CD4-positive, alpha-beta T cell treated with Interleukin-6 at 100 ng/mL for 8 hours (primary cell): Measurements from ENCODE around the gene PTGFRN.
"Not testable (repeated sequence)": the region's sequence is repeated elsewhere in the genome, so short reads cannot be mapped to it uniquely, and the experiment has no call there.

Source experiments
- DNase-seq: peaks from one replicate; pipeline ENCODE4 v3.0.0-alpha.2; 2020; ENCODE audit warnings: mixed read lengths, low spot score

Gene PTGFRN

DNA sequence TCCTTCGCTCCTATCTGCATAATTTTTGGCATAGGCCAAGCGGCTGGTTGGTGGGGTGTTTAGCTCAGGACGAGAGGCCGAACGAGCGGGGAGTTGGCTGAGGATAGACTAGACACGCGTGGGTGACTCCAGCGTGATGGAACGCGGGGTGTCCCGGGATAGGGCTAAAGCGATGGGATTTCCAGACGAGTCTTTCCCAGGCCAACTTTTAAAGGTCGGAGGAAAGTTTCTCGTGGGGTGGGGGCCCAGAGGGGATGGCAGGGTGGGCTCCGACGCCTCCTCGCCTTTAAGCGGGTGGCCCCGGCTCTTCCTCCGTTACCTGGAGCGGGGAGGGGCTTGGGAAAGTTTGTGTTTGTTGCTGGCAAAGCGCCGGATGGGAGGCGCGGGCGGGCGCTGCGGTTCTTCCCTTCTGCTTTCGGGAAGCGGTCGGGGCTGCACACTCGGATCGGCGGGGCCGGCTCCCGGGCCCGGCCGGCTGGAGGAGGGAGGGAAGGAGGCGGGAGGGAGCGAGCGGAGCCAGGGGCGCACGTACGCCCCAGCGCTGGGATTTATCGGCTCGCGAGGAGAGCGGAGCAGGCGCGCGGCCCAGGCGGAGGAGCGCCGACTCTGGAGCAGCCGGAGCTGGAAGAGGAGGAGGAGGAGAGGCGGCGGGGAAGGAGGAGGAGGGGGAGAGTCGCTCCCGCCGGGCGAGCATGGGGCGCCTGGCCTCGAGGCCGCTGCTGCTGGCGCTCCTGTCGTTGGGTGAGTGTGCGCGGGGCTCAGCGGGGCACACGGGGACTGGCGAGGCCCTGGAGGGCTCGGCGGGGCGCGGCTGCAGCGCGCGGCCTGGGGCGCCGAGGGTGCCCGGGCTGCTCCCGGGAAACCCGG, at the start of gene PTGFRN:
Gene PTGFRN (plus strand): TSS at position 405 of the 867 bp plus-strand sequence. CDS start 288 bp downstream, at position 693.
- no peak for DNase-seq

DNA sequence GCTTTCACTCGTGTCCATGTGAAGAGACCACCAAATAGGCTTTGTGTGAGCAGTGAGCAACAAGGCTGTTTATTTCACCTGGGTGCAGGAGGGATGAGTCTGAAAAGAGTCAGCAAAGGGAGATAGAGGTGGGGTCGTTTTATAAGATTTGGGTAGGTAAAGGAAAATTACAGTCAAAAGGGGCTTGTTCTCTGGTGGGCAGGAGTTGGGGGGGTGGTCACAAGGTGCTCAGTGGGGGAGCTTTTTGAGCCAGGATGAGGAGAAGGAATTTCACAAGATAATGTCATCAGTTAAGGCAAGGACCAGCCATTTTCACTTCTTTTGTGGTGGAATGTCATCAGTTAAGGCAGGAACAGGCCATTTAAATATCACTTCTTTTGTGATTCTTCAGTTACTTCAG, 49.5 kb upstream of the PTGFRN start:
- DNase-seq, result not testable (repeated sequence)

DNA sequence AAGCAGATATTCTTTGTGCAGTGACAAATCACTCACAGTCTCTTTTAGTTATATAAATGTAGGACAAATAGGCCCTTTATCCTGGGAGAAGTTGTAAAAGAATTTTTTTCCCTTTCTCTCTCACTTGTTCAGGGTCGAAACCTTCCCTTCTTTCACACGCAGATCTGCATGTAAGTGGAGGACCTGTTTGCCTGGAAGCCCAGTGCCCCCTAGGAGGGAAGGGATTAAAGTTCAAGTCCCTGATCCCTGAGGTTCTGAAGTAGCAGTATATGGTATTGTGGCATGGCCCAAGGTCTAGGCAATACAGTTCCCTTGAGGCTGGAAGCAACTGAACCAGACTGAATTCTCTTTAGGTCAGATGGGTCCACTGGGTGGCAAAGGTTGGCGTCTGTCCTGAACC, 48.6 kb upstream of the PTGFRN start:
- DNase-seq, result no peak

DNA sequence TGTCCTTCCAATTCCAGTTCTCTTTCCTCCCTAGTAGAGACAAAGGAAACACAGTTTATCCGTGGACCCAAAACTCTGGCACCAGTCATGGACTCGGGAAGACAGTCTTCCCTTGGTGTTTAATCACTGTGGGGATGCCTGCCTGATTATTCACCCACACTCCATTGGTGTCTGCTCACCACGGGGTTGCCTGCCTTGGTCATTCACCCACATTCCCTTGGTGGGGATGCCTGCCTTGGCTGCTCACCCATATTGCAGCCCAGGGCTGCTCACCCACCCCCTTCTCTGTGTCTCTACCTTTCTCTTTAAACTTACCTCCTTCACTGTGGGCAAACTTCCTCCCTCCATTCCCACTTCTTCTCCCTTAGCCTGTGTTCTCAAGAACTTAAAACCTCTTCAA, 46.7 kb upstream of the PTGFRN start:
- DNase-seq, result not testable (repeated sequence)

DNA sequence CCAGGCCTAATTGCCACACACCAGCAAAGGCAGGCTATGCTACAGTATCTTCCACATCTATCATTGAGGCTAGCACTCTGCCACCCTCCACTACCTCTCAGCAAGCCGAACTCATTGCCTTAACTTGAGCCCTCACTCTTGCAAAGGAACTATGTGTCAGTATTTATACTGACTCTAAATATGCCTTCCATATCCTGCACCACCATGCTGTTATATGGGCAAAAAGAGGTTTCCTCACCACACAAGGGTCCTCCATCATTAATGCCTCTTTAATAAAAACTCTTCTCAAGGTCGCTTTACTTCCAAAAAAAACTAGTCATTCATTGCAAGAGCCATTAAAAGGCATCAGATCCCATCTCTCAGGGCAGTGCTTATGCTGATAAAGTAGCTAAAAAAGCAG, 43.2 kb upstream of the PTGFRN start:
- DNase-seq, result not testable (repeated sequence)

DNA sequence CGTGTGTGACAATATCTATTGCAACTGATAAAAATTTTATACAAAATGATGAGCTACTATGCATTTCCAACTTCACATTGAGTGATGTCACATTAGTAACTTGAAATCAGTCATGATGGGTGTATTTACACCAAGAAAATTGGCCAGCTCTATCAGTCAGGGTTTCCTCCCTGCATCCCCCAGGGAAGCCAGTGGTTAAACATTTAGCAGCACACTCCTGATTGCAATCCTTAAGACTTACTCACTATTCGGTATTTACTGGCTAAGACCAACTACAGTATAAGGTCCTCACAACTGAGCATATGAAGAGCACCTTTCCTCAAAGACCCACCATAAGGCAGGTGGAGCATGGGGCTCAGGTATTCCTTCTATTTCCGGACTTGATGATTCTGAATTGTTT, 41.3 kb upstream of the PTGFRN start:
- DNase-seq, result no peak

DNA sequence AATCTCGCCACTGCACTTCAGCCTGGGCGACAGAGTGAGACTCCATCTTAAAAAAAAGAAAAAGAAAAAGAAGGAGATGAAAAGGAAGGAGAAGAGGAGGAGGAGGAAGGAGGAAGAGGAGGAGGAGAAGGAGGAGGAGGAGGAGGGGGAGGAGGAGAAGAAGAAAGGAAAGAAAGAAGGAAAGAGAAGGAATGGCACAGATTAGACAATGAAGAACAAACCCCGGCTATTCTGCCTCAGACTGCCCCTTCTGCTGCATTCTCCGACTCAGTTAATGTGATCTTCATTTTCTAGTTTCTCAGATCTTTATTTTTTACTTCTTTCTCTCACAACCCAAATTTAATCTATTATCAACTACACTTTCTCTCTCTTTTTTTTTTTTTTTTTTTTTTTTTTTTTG, 40.1 kb upstream of the PTGFRN start:
- no peak for DNase-seq

DNA sequence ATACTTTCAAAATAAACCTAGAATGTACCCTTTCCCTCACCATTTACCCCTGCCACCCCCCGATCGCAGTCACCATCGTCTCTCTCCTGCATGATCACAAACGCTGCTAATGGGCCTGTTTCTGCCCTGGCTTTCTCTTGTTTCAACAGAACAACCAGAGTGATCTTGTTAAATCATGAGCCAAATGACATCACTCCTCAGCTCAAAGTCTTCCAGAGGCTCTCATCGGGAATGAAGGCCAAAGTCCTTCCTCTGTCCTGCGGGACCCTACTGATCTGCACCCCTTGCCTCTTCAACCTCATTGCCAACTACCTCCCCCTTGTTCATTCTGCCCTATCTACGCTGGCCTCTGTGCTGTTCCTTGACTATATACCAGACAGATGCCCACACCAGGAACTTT, 39.4 kb upstream of the PTGFRN start:
- DNase-seq, result no peak

DNA sequence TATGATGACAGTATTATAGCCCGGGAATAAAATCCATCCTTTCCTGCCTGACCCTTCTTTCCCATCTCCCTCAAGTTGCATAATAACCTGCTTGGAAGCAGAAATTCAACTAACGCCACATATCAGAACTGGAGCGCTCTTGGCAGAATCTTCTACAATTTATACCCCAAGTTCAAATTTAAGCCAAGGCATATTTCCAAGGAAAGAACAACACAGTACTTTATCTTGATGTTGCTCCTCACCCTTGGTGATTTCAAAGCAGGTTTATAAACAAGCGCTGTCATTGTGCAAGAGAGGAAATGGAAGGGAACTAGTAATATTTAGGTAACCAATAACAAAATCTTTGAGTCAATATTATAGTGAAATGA, 38.0 kb upstream of the PTGFRN start:
- DNase-seq, result no peak

DNA sequence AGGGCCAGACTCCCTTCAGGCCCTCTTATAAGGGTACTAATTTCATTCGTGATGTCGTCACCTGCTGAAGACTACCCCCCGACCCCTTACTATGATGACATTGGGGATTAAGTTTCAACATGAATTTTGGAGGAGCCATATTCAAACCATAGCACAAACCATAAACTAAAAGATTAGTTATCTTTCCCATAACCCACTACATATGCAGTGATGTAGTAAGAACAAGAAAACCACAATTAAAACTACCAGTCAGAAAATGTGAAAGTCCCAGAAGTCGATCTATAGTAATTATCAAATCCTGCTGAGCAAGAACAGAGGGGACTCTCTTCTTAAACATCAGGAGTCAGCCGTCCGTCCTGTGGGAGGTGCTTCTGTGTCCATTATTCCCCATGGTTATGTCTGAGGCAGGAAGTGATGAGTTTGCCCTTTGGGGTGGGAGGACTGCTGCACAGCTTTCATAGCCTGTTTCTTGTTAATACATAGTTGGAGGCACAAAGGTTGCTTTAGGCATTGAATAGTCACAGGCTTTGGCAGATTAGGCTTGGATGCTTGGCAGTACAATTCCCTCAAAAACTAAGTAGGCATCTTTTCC, 35.9 kb upstream of the PTGFRN start:
- DNase-seq, result no peak

DNA sequence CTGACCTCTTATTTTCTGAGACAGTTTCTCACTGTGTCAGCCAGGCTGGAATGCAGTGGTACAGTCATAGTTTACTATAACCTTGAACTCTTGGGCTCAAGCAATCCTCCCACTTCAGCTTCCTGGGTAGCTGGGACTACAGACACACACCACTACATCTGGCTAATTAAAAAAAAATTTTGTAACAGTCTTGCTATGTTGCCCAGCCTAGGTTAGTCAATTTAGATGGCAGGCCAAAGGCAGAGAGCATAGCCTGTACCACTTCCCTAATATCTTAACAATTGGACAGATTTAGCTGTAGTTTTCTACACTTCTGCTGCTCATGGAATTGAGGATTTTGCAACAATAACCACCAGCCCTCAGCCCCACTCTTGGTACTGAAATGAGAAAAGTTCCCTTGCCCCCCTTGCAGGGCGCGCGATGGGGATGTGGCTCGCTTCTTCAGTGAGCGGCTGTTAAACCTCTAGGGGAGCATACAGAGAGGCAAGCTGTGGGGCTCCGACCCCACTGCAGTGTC, 34.9 kb upstream of the PTGFRN start:
- no peak for DNase-seq

DNA sequence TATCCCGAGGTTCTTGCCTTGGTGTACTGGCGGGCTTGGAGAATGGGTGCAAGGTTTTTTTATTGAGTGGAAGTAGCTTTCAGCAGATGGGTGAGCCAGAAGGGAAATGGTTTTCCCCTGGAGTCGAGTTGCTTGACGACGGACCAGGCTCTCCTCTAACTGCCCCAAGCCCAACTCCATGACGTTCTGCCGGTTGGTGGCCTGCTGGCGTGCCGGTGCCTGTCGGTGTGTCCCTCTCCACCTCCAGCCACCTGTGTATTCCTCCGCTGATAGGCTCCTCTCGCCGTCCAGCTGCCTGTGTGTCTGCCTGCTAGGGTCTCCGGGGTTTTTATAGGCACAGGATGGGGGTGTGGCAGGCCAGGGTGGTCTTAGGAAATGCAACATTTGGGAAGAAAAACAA, 34.3 kb upstream of the PTGFRN start:
- no peak for DNase-seq

DNA sequence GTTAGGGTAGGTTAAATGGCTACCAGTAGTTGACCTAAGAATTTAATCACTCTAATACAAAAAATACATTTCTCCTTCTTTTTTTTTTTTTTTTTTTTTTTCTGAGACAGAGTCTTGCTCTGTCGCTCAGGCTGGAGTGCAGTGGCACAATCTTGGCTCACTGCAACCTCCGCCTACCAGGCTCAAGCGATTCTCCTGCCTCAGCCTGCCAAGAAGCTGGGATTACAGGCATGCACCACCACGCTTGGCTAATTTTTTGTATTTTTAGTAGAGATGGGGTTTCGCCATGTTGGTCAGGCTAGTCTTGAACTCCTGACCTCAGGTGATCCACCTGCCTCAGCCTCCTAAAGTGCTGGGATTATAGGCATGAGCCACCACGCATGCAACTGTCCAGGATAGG, 33.8 kb upstream of the PTGFRN start:
- DNase-seq, result not testable (repeated sequence)

DNA sequence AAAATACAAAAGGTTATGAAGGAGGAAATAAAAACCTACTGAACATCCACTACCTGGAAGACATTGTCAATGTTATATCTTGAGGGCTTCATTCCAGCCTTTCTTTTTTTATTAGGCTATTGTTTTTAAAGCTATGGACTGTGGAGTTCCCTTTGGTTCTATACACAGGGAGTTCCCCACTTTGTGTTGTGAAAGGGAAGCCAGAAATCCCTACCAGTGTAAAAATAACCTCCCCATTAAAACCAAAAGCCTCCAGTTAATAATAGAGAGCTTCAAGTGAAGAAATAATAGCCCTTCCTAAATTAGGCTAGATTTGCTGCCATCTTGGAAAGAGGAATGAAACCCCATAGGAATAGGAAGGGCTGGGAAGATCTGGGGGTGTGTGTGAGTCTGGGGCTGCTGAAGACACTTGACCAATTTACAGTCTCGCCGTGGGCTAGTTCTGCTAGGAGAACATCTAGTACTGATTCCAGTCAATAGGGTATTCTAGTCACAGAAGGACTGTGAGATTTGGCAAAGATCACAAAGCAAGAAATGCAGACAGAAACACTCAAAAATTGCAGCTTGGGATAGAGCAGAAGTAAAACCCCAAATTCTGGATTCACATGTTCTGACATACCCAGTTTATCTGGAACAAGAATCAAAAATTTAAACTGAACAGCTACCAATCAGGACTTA, 32.4 kb upstream of the PTGFRN start:
- DNase-seq, result no peak

DNA sequence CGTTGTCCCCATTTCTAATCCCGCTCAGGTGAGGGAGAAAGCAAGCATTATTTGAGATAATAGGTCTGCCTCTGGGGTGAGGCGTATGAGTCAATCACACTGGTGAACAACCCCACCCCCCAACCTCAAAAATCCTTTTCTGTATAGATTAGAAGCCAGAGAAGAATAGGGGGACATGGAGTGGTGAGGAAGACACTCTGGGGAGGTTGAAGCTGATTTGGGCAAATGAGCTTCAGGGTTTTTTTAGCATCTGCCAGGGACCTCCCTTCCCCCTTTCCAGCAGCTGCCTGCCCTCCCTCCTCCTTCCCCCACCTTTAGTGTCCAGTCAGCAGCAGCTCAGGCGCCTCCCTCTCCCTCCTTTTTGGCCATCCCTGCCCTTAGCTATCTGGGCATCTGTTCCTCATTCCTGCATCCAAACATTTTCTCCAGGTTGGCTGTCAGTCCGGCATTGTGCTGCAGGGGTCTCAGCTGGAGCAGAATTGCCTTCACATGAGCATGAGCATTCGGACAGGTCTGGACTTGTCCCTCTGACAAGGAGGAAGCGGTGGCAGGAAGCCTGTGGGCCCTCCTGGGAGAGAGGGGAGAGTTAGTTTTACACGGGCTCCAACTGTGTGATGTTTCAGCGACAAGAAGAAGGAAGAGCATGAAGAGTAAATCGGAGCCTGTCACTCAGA, 30.8 kb upstream of the PTGFRN start:
- peak; percentile 20 for DNase-seq

DNA sequence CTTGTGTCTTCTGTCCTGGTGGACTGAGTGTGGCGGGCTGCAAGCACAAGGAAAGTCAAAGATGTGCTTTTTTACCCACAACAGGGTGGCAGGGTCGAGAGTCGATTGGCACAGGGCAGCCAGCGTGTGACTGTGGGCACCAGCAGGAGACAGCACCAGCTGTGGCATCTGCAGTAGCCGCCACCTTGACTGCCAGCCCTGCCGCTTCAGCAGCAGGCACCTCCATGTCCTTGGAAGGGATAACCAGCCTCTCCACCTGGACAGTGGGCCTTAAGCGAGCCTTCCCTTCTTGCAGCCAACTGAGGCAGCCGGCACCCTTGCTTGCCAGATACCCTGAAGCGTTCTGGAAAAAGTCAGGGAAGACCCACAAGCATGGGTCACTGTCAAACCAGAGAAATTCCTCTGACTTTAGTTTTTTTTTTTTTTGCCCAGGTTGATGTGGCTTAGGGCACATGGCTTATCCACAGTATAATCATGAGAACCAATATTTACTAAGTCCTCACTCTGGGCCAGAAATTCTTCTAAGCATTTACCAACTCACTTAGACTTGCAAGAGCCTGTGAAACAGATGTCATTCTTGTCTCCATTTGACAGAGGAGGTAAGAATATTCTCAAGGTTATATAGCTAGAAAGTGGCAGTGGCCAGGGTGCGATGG, 30.1 kb upstream of the PTGFRN start:
- no peak for DNase-seq

DNA sequence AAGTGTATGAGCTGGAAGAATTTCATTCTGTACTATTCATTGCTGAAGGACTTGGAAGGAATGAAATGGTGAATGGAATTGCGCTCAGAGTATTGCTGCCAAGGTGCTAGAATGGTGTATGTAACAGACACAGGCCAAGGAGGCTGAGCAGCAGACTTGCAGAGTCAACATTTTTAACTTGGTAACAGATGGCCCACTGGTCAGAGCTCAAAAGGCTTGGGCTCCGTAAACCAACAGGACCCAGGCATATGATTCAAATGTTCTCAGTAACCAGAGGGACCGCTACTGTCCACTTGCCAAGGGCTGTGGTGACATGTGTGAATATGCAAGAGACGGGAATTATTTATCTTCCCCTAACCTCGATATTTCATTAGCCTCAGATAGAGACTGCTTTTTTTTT, 28.8 kb upstream of the PTGFRN start:
- DNase-seq, result no peak

DNA sequence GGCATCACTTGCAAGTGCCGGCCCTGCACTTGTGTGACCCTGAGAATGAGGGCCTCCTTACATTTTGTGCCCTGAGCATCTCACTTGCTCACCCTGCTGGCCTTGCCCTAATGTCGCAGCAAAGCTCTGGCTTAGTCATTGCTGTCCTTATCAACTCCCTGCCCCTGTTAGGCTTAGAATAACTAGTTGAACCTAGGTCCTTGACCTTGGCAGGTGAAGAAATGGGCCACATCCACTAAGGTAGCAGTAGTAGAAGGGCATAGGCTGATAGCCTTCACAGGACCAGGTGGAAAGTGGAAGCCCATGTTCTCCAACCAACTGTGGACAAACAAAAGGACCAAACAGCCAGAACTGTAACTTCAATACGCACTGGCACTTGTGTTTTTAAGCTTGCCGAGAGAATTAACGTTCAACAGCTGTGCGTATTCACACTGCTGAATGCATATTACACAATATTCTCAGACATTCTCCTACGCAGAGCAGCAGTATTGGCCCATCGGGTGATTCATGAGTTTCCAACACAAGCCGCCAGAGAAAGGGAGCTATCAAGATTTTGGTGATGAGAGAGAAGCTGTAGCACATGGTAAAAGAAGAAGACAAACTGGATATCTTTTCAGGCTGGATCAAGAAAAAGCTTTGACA, 27.7 kb upstream of the PTGFRN start:
- peak; percentile 23 for DNase-seq

DNA sequence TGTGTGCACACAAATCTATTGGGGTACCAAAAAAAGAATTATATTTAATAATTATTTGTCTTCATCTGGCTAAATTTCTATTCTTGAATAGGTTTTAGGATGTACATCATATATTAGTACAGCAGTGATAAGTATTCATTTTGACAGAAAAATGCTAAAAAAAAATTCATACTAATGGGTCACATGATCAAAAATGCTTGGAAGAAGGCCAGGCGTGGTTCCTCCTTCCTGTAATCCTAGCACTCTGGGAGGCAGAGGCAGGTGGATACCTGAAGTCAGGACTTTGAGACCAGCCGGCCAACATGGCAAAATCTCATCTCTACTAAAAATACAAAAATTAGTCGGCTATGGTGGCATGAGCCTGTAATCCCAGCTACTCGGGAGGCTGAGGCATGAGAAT, 26.9 kb upstream of the PTGFRN start:
- no peak for DNase-seq

DNA sequence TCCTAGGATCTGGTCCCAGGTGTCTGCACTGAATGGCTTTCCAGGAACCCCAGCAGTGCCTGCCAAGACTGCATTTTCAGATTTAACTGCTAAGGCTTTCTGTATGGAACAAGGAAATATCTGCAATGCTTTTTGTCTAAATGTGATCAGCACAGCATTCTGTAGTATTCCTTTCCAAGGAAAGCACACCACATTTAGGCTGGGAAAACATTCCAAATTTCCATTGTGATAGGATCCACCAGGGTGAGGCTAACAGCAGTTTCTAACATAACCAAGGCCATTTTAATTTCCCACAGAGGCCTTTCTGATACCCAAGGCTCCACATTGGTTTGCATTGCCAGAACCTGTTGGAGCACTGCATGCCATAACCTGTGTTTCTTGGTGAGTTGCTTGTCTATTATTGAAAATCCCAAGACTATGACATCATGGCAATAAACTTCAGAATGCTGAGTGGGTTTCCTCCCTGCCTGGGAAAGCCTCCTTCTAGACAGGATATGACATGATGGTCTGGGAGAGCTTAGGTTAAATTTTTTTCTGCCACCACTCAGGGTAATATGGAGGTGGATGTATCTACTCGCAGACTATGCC, 23.3 kb upstream of the PTGFRN start:
- no peak for DNase-seq

DNA sequence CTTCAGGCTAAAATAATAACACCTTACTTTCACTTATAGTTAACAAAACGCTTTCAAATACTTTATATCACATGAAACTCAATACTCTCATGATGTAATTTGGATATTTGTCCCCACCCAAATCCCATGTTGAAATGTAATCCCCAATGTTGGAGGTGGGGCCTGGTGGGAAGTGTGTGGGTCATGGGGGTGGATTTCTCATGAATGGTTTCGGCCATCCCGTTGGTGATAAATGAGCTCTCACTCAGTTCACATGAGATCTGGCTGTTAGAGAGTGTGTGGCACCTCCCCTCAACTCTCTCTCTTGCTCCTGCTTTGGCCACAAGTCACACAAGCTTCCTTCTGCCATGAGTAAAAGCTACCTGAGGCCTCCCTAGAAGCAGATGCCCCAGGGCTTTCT, 22.5 kb upstream of the PTGFRN start:
- DNase-seq, result no peak
